RWPE2 (cell line): Measurements from ENCODE around the gene RBM28.

Source experiments
- ATAC-seq: fragments of 200-7000 bp; cut with Tn5 transposase; 3 replicates; pipeline ENCODE4 v1.9.1; 2021; ENCODE audit warnings: low read depth
- DNase-seq: peaks from one replicate; pipeline ENCODE4 v3.0.0-alpha.2; 2020; ENCODE audit warnings: low spot score
- H3K27ac ChIP-seq: fragments of 450-650 bp; 2 replicates; pipeline ENCODE4 v1.5.1; 2017; ENCODE audit warnings: mild to moderate bottlenecking; ENCODE audit not compliant: poor library complexity, severe bottlenecking
- H3K27me3 ChIP-seq: fragments of 250-450 bp; sonication (Bioruptor Pico); 2 replicates; pipeline ENCODE4 v1.5.1; 2021; ENCODE audit warnings: mild to moderate bottlenecking, moderate library complexity; ENCODE audit not compliant: insufficient read depth, poor library complexity, severe bottlenecking
- H3K36me3 ChIP-seq: fragments of 250-450 bp; sonication (Bioruptor Pico); 2 replicates; pipeline ENCODE4 v1.5.1; 2020; ENCODE audit warnings: low read depth, mild to moderate bottlenecking, moderate library complexity
- H3K4me1 ChIP-seq: fragments of 250-450 bp; sonication (Bioruptor Pico); 2 replicates; pipeline ENCODE4 v1.5.1; 2021; ENCODE audit warnings: mild to moderate bottlenecking, moderate library complexity; ENCODE audit not compliant: insufficient read depth, poor library complexity, severe bottlenecking
- H3K4me3 ChIP-seq: fragments of 250-450 bp; sonication (Bioruptor Pico); 2 replicates; pipeline ENCODE4 v1.5.1; 2021; ENCODE audit warnings: mild to moderate bottlenecking, moderate library complexity; ENCODE audit not compliant: severe bottlenecking
- H3K9me3 ChIP-seq: fragments of 250-450 bp; sonication (Bioruptor Pico); 2 replicates; pipeline ENCODE4 v1.5.1; 2021; ENCODE audit warnings: mild to moderate bottlenecking, moderate library complexity; ENCODE audit not compliant: severe bottlenecking
- TF ChIP-seq, protein P1 (sequence below): fragments of 450-650 bp; IDR thresholded peaks from one replicate; pipeline ENCODE4 v1.5.1; 2017; ENCODE audit warnings: mild to moderate bottlenecking, moderate library complexity; ENCODE audit not compliant: poor library complexity, severe bottlenecking

Gene RBM28

DNA sequence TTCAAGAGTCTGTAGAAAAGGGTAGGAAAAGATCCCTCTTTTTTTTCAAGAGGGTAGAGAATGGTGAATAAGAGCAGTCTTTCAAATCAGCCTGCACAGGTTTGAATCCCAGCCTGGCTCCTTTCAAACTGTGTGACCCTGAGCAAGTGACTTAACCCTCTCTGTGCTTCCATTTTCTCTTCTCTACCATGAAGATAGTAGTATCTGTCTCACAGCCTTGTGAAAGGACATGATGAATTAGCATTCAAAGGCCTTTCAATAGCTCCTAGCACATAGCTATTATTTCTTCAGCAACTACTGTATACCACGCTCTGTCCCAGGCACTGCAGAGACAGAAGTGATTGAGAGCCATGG lies 77.2 kb downstream of the RBM28 start:
- no peak for ATAC-seq
- peak overlapping the region; percentile 41 for H3K27ac ChIP-seq
- peaks cover 12% of the 10 kb centered on the region for H3K4me1 ChIP-seq
- no peak for DNase-seq
- H3K36me3 ChIP-seq: no peaks in the 10 kb centered on the region
- TF ChIP-seq, protein P1, sequence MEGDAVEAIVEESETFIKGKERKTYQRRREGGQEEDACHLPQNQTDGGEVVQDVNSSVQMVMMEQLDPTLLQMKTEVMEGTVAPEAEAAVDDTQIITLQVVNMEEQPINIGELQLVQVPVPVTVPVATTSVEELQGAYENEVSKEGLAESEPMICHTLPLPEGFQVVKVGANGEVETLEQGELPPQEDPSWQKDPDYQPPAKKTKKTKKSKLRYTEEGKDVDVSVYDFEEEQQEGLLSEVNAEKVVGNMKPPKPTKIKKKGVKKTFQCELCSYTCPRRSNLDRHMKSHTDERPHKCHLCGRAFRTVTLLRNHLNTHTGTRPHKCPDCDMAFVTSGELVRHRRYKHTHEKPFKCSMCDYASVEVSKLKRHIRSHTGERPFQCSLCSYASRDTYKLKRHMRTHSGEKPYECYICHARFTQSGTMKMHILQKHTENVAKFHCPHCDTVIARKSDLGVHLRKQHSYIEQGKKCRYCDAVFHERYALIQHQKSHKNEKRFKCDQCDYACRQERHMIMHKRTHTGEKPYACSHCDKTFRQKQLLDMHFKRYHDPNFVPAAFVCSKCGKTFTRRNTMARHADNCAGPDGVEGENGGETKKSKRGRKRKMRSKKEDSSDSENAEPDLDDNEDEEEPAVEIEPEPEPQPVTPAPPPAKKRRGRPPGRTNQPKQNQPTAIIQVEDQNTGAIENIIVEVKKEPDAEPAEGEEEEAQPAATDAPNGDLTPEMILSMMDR: no peak
- no peaks in the 10 kb centered on the region for H3K9me3 ChIP-seq
- H3K4me3 ChIP-seq: no peak overlapping the region
- no peaks in the 10 kb centered on the region for H3K27me3 ChIP-seq

DNA sequence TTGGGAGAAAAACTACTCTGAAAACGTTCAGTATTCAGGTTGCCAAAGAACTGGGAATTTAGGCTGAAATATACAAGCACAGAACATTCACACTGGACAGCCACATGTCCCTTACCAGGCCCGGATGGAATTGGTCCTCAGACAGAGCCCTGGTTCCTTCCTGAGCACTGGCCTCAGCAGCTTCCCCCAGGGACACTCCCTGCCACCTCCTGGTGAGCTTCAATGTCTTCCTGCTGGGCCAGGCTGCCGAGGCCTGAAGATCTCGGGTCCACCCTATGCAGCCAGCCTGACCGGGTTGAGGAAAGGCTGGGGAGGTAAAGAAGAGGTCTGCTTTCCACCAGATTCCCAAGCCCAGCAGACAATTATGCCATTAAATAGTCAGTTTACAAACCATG lies 77.8 kb downstream of the RBM28 start:
- no peaks in the 10 kb centered on the region for H3K36me3 ChIP-seq
- DNase-seq: no peak
- no peaks in the 10 kb centered on the region for H3K9me3 ChIP-seq
- no peak overlapping the region for H3K4me3 ChIP-seq
- ATAC-seq: no peak
- no peaks in the 10 kb centered on the region for H3K27me3 ChIP-seq
- no peak overlapping the region for H3K27ac ChIP-seq
- H3K4me1 ChIP-seq: peaks cover 12% of the 10 kb centered on the region
- TF ChIP-seq, protein P1: no peak

DNA sequence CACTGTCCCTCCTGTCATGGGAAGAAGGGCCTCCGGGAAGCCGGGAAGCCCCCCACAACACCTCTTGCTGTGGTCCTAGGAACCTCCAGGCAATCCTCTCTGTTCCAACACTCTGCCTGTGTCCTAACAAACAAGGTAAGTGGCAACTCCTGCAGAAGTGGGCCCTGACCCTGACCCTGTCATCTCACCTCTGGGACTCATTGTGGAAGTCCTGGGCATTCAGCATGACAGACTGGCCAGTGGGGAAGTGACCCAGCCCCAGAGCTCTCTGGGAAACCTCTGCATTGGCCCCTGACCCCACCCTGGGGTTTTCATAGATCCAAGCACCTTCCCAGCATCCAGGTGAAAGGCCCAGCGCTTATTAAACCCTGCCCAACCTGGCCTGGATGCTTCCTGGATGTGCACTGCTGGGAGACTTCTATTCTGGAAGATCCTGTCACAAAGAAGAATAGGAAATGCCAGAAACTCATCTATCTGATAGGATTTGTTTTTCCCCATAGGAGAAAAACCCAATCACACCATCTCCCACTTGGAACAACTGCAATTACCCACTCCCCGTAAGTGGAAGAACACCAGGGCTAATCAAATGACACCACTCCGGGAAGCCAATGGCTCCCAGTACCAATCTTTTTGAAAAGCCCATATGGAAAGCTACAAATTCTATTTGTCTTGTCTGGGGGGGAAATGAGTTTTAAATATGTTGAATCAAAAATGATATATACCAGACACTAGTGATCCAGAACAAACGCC lies 78.4 kb downstream of the RBM28 start:
- Histone ChIP-seq H3K4me1 (peaks cover 14% of the 10 kb centered on the region), H3K4me3 (no peak overlapping the region), H3K27ac (no peak overlapping the region), H3K36me3 (no peaks in the 10 kb centered on the region), H3K9me3 (no peaks in the 10 kb centered on the region), H3K27me3 (no peaks in the 10 kb centered on the region)
- ATAC-seq: no peak
- no peak for DNase-seq
- TF ChIP-seq, protein P1: no peak

DNA sequence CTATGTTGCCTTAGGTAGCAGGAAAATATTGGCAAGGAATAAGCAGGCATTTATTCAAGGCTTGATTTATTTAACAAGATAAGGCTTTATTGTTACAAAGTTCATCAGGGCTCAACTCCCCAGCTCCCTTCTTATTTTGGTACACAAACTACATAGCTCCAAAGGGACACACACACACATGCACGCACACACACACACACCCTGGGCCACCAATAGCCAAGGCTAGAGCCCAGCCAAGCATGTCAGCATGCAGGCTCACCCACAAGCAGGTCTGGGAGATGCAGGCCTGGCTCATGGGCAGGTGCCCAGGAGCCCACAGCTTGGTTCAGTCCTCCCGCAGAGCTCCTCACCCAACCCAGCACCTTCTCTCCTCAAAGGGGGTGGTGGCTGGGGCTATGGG lies 79.2 kb downstream of the RBM28 start:
- H3K36me3 ChIP-seq: no peaks in the 10 kb centered on the region
- no peak for ATAC-seq
- H3K27me3 ChIP-seq: no peaks in the 10 kb centered on the region
- peaks cover 23% of the 10 kb centered on the region for H3K4me1 ChIP-seq
- H3K4me3 ChIP-seq: no peak overlapping the region
- TF ChIP-seq, protein P1: no peak
- H3K27ac ChIP-seq: no peak overlapping the region
- no peaks in the 10 kb centered on the region for H3K9me3 ChIP-seq
- no peak for DNase-seq

DNA sequence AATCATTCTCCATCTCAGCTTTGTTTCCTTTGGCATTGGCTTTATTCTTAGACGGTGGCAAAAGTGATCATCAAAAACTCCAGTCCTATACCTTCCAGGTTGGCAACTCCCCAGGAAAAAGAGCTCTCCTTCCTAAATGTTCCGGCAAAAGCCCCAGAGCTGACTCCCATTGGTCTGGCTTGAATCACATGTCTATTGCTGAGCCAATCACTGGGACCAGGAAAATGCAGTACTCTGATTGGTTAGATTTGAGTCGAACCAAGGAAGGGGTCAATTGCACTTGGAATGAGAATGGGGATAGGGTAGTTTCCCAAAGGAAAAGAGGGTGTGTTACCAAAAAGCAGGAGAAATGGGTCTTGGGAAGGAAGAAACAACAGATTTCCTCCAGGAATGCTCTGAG lies 80.3 kb downstream of the RBM28 start:
- DNase-seq (no peak), ATAC-seq (no peak)
- no peaks in the 10 kb centered on the region for H3K27me3 ChIP-seq
- no peak overlapping the region for H3K4me3 ChIP-seq
- no peaks in the 10 kb centered on the region for H3K36me3 ChIP-seq
- H3K27ac ChIP-seq: no peak overlapping the region
- TF ChIP-seq, protein P1: no peak
- H3K4me1 ChIP-seq: peaks cover 32% of the 10 kb centered on the region
- no peaks in the 10 kb centered on the region for H3K9me3 ChIP-seq
